Heart right ventricle (tissue), 16 donors: ENCODE results near the gene SPTB. TPM values are rescaled to one million over a fixed set of nuclear protein-coding genes. Genes with fewer than 3 reads are reported as not detected.

Experiments used
- ATAC-seq, 8 donors: fragments of 200-7000 bp; cut with Tn5 transposase; one replicate each; pipeline ENCODE4 v1.9.1; 2020; ENCODE audit warnings: mild to moderate bottlenecking in 8 of 8, moderate library complexity in 8 of 8, moderate number of reproducible peaks in 1 of 8
- DNase-seq, 2 donors: peaks; one replicate each; pipeline ENCODE4 v3.0.0-alpha.2; 2020
- H3K27ac ChIP-seq, 10 donors: fragments of 200-600 bp; sonication (generic) in 2 of 10; one replicate each; pipeline versions ENCODE4 v1.5.0 to v1.8.0; 2020 to 2022; ENCODE audit warnings: mild to moderate bottlenecking in 3 of 10
- H3K27me3 ChIP-seq, 7 donors: fragments of 200-600 bp; one replicate each; pipeline ENCODE4 v1.8.0; 2021 to 2022; ENCODE audit warnings: mild to moderate bottlenecking in 2 of 7
- H3K36me3 ChIP-seq, 9 donors: fragments of 200-600 bp; sonication (generic) in 1 of 9; one replicate each; pipeline versions ENCODE4 v1.5.0 to v1.8.0; 2020 to 2022; ENCODE audit warnings: mild to moderate bottlenecking in 2 of 9
- H3K4me1 ChIP-seq, 9 donors: fragments of 200-600 bp; sonication (generic) in 1 of 9; one replicate each; pipeline versions ENCODE4 v1.5.0 to v1.8.0; 2020 to 2022; ENCODE audit warnings: mild to moderate bottlenecking in 4 of 9
- H3K4me3 ChIP-seq, 10 donors: fragments of 200-600 bp; sonication (generic) in 2 of 10; one replicate each; pipeline versions ENCODE4 v1.5.0 to v1.8.0; 2020 to 2022; ENCODE audit warnings: mild to moderate bottlenecking in 7 of 10, moderate library complexity in 2 of 10
- H3K9me3 ChIP-seq, 11 donors: fragments of 200-600 bp in 10 of 11; sonication (generic) in 2 of 11; one replicate each; pipeline versions ENCODE4 v1.5.0 to v1.8.0; 2013 to 2022; ENCODE audit warnings: mild to moderate bottlenecking in 2 of 11, control low read depth in 1 of 11, moderate library complexity in 1 of 11
- CTCF ChIP-seq, 9 donors: fragments of 200-600 bp; sonication (generic) in 2 of 9; IDR thresholded peaks; one replicate each; pipeline versions ENCODE4 v1.5.0 to v1.8.0; 2021 to 2022; ENCODE audit warnings: antibody characterized with exemption in 9 of 9, mild to moderate bottlenecking in 5 of 9, moderate library complexity in 1 of 9
- WGBS, 2 donors: extraction: QIAGEN DNeasy Blood & Tissue Kit; methylation state at CpG; one replicate each; pipeline ENCODE4 v1.1.7; 2013; ENCODE audit warnings: inconsistent platforms in 1 of 2; 5-methylcytosine and 5-hydroxymethylcytosine counted together
- intact Hi-C, 10 donors: fragments of 100-400 bp; cut with DNase I; formaldehyde crosslinking; loops; one replicate each; pipeline versions ENCODE4 v1.11.1 to v1.14.2; 2022
- polyA plus RNA-seq, 2 donors: library from polyadenylated mRNA; stranded (reverse); fragments of 200-250 nt; gene quantifications; one replicate each; pipeline ENCODE4 v1.2.3, GENCODE V29; 2013
- total RNA-seq, 10 donors: library from RNA; stranded (reverse); fragmentation: NEBNext Ultra II Directional in 3 of 10; extraction: Animal tissue kit (Norgen Biotek cat#: 25700) in 3 of 10; gene quantifications; one replicate each; pipeline versions ENCODE4 v1.2.1 to v1.2.4, GENCODE V29; 2021 to 2023
- donor health status: Arrhythmogenic right ventricular cardiomyopathy.
- donor health status: ischemic (EF 13 %, LVEDD 7.1; RV severe dilation, severe dysfunction).
- donor health status: healthy with polysubstance abuse.
- donor health status: DM: no; HTN: yes; CAD: no.
- donor health status: DM: no; HTN: no; CAD: no.
- donor health status: ischemic (EF 25% LVEDD 6.9; RV normal size, moderate dysfunction).
- donor health status: ischemic (EF 25% LVEDD 5.7; RV mildly dilated, moderate dysfunction).
- donor health status: healthy.
- donor health status: DM: yes; HTN: yes; CAD: no.
- donor health status: Ischemic cardiomyopathy.
- donor health status: ischemic (EF 35%, LVEDD 5.7; RV mildly dilated, moderate dysfunction).
- donor health status: nonischemic (EF 11% LVEDD 7.7; RV severe dilation, severe dysfunction).
- donor health status: DM: yes; HTN: yes; CAD: no.
- donor health status: PGD.
- donor health status: ischemic (EF 29% LVEDD 5.4; RV normal size, mild dysfunction).
- donor health status: nonischemic (EF 23%, LVEDD 6.1; RV moderate dilation, normal function).

Gene SPTB
- total and polyA plus RNA-seq, 12 donors, result 24.0 to 114 (median 92.1) TPM

GRCh38 chr14:64760146-64760755 lies 119.5 kb downstream of the SPTB start:
- intact Hi-C loops, result loop anchor here in 3 of 10 donors (5.0 kb wide), 3 partner anchors 33 to 88 kb away; no protein-coding TSS in a partner anchor
- 65 to 68% methylated on average over 8 of the region's 8 CpGs for WGBS, 2 donors

GRCh38 chr14:64759555-64759938 lies 120.2 kb downstream of the SPTB start:
- intact Hi-C loops, result loop anchor here in 2 of 10 donors (5.0 kb wide), 2 partner anchors 37 to 77 kb away; no protein-coding TSS in a partner anchor
- no peak for TF ChIP-seq CTCF (IDR thresholded peaks at IDR 0.05)
- Histone ChIP-seq H3K36me3 (no peaks in the 10 kb centered on the region), H3K9me3 (no peaks in the 10 kb centered on the region), H3K4me3 (no peak overlapping the region), H3K4me1 (peaks cover 45 to 94% (median 74%) of the 10 kb centered on the region in 9 donors), H3K27ac (peak overlapping the region in 9 of 10 donors; percentile 16 to 88 (median 76)), H3K27me3 (no peaks in the 10 kb centered on the region)
- DNase-seq (no peak), ATAC-seq (no peak)
- WGBS, 2 donors, result 95 to 97% methylated on average over 6 of the region's 6 CpGs

More at GRCh38 chr14:64760146-64760755, 119.5 kb downstream of the SPTB start:
- no peak overlapping the region for H3K4me3 ChIP-seq
- no peaks in the 10 kb centered on the region for H3K9me3 ChIP-seq
- peaks cover 45 to 96% (median 77%) of the 10 kb centered on the region in 9 donors for H3K4me1 ChIP-seq
- TF ChIP-seq CTCF (IDR thresholded peaks at IDR 0.05), result peak; percentile 30 to 70 (median 61)
- no peak for ATAC-seq
- no peaks in the 10 kb centered on the region for H3K27me3 ChIP-seq
- H3K36me3 ChIP-seq, result peaks cover 0 to 1% (median 0%) of the 10 kb centered on the region in 9 donors
- peak overlapping the region in 2 of 10 donors; percentile 78 to 88 for H3K27ac ChIP-seq
- DNase-seq, result peak; percentile 31 to 51

- DNase-seq (peak in 1 of 2 donors; percentile 60), ATAC-seq (peak in 6 of 8 donors; percentile 25 to 57 (median 50))
- no peaks in the 10 kb centered on the region for H3K9me3 ChIP-seq
- intact Hi-C loops, result loop anchor here in 2 of 10 donors (5.0 kb wide), 2 partner anchors 37 to 77 kb away; no protein-coding TSS in a partner anchor
- peak overlapping the region in 9 of 10 donors; percentile 16 to 88 (median 76) for H3K27ac ChIP-seq
- TF ChIP-seq CTCF (IDR thresholded peaks at IDR 0.05), result no peak
- no peaks in the 10 kb centered on the region for H3K27me3 ChIP-seq
- no peaks in the 10 kb centered on the region for H3K36me3 ChIP-seq
- WGBS, 2 donors, result 57 to 62% methylated on average over 7 of the region's 7 CpGs
- no peak overlapping the region for H3K4me3 ChIP-seq
- peaks cover 45 to 88% (median 68%) of the 10 kb centered on the region in 9 donors for H3K4me1 ChIP-seq
Measured at GRCh38 chr14:64758691-64759554, 120.8 kb downstream of the SPTB start.

- Histone ChIP-seq H3K4me1 (peaks cover 39 to 79% (median 60%) of the 10 kb centered on the region in 9 donors), H3K4me3 (no peak overlapping the region), H3K27me3 (no peaks in the 10 kb centered on the region), H3K36me3 (no peaks in the 10 kb centered on the region), H3K27ac (peak overlapping the region in 9 of 10 donors; percentile 23 to 88 (median 73)), H3K9me3 (no peaks in the 10 kb centered on the region)
- WGBS, 2 donors, result 62 to 70% methylated on average over 3 of the region's 3 CpGs
- DNase-seq, result no peak
- ATAC-seq, result peak in 2 of 8 donors; percentile 23 to 25
- intact Hi-C loops, result loop anchor here in 2 of 10 donors (5.0 kb wide), 2 partner anchors 36 to 76 kb away; no protein-coding TSS in a partner anchor
- no peak for TF ChIP-seq CTCF (IDR thresholded peaks at IDR 0.05)
Measured at GRCh38 chr14:64758025-64758521, 121.6 kb downstream of the SPTB start.
